ENCODE results near the gene STK35.

STK35 gene

GRCh38 chr20:2136275-2136674, 34.6 kb downstream of the STK35 start:
- no peak for TF ChIP-seq CTCF (IDR thresholded peaks at IDR 0.05; ENCODE audit: extremely low read depth, missing control alignments)
- no peak for DNase-seq (ENCODE audit: low spot score)

DNA sequence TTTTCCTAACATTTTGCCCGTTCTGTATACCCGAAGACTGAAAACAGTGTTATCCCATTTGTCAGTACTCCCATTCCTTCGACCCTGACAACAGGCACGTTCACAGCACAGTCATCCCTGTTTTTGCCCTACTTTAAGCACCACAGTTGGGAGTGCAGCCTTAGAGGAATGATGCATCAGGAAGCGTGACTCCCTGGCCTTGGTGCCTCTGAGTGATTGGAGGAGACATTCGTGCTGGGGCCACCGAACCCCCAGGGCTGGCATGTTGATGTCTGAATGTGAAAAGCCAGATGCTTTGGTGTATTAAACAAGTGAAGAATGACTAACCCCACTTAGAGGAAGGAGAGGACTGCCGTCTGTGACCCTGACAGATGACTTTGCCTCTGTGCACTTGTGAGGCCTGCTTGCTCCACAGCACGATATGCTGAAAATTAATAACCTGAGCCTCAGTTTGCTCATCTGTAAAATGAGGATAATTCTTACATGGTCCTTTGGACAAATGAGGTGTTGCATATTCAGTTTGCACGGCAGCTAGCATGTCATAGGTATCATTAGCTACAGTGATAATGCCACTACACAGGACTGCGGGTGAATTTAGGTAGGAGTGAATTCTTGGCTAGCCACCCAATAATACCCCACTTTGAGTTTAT, 36.0 kb downstream of the STK35 start:
- DNase-seq (ENCODE audit: low spot score), result no peak

DNA sequence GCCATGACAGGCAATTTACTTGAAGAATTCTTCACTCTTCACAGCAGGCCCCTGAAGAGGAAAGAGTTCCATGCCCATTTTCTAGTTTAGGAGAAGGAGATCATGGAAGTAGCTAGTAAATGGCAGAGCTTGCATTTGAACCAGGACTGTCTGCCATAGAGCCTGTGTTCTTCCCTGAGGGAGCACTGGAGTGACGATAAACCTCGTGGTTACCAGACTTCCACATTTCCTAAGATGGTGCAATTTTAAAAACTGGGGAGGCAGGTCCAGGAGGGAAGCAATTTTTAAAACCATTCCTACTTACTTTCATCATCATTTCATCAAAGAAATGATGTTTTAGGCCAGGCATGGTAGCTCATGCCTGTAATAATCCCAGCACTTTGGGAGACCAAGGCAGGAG, 36.8 kb downstream of the STK35 start:
- no peak for DNase-seq (ENCODE audit: low spot score)
- TF ChIP-seq CTCF (IDR thresholded peaks at IDR 0.05; ENCODE audit: extremely low read depth, missing control alignments), result no peak

More for the DNA sequence above, 36.0 kb downstream of the STK35 start:
- no peak for TF ChIP-seq CTCF (IDR thresholded peaks at IDR 0.05; ENCODE audit: extremely low read depth, missing control alignments)

- TF ChIP-seq CTCF (IDR thresholded peaks at IDR 0.05; ENCODE audit: extremely low read depth, missing control alignments), result no peak
- DNase-seq (ENCODE audit: low spot score), result no peak
Measured at GRCh38 chr20:2139250-2139649, 37.6 kb downstream of the STK35 start.

DNA sequence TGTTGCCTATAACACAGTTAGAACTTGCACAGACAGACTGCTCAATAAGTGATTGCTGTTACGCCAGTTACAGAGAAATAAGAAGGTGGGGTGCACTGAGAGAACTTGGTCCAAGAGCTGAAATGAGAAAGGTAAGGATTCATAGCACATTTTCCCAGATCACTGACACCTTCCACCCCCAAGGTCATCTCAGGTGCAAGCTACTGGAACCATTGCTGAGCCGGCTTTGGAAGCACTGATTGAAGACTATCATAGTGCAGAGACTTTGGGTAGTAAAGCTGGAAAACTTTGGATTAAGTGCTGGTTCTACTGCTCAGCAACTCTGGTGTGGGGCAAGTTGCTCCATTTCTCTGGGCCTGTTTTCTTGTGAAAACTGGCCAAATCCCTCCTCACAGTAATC, 38.1 kb downstream of the STK35 start:
- DNase-seq (ENCODE audit: low spot score), result no peak
- TF ChIP-seq CTCF (IDR thresholded peaks at IDR 0.05; ENCODE audit: extremely low read depth, missing control alignments), result no peak

DNA sequence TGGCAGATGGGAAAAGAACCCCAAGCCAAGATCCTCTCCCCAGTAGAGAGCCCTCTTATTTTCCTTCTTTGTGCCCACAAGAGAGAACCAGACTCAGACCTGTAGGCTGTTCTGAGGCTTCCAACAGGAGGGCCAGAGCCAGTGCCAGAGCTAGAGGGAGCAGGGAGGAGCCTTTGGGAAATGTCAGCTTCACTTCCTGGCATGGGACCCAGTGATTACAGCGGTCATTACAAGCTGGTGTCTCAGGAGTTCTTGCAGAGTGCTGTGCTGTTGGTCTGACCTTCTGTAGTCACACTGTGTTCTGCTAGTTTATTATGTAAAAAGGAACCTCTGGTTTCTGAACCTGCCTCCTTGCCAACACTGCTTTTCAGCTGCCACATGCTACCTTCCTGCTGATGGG, 38.9 kb downstream of the STK35 start:
- TF ChIP-seq CTCF (IDR thresholded peaks at IDR 0.05; ENCODE audit: extremely low read depth, missing control alignments), result no peak
- no peak for DNase-seq (ENCODE audit: low spot score)

DNA sequence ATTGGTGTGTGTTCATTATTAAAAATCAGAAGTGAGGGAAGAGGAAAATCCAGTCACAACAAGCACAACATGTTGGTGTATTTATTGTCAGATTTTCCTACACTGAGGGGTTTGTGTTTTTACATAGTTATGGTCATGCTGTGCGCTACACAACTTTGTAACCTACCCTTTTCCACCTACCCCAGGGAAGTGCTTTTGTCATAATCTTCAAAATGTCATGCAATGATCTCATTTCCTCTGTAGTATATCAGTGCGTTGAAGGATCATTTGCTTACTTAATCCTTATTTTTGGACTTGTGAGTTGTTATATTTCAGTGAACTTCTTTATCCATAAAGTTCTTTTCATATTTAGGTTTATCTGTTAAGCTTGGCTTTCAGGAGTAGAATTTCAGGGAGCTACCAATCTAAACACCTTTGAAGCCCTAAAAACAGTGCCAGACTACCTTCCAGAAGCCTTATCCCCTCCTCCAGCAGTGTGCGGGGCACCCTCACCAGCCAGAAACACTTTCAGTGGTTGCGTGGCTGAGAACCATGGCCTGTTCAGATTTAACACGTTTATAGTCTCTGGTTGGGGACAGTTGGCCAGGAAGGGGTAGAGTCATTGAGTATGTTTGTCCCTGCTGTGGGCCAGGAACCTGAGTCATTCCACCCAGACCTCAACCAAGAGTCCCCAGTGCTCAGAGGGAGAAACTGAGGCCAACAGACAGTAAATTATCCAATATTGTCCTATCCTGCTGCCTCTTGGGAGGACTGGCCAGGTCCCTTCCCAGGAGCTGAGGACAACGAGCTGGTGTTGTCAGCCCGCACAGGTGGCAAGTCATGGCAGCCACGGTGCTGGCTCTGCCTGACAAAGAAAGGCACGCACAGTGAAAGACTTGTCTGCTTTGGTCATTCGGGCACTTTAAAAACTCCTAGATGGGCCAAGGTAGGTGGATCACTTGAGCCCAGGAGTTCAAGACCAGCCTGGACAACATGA, 40.3 kb downstream of the STK35 start:
- no peak for TF ChIP-seq CTCF (IDR thresholded peaks at IDR 0.05; ENCODE audit: extremely low read depth, missing control alignments)
- no peak for DNase-seq (ENCODE audit: low spot score)
